ENCODE results near the gene SMARCA2.

- TF ChIP-seq CTCF (conservative IDR thresholded peaks at IDR 0.05; ENCODE audit: low read length) (no peak), EZH2phosphoT487 (IDR thresholded peaks at IDR 0.05; ENCODE audit: borderline replicate concordance) (no peak)
Measured at GRCh38 chr9:2235623-2236022, 220.5 kb downstream of the SMARCA2 start.
